Measurements from ENCODE around the gene SOBP. TPM values are rescaled to one million over a fixed set of nuclear protein-coding genes. Genes with fewer than 3 reads are reported as not detected.

SOBP gene
- total and polyA plus RNA-seq, 2 donors (not counting 1 experiment from before 2014, with no cell fraction given) = 0.82 to 1.5 TPM

- H3K9me3 ChIP-seq (ENCODE audit: control extremely low read depth in 1 of 3, control insufficient read depth in 2 of 3, insufficient read depth in 1 of 3, low read length in 2 of 3) = no peaks in the 10 kb centered on the region
- peaks cover 18% of the 10 kb centered on the region for H3K27me3 Mint-ChIP-seq
These were observed 53.2 kb downstream of the SOBP start for GRCh38 chr6:107543088-107543487.

GRCh38 chr6:107543567-107543966, 53.6 kb downstream of the SOBP start:
- intact Hi-C loops (cut with micrococcal nuclease) = no loop called here
- no peak overlapping the region for H3K9ac ChIP-seq (ENCODE audit: low read length)
- Mint-ChIP-seq H3K9me3 (ENCODE audit: insufficient read depth) (no peaks in the 10 kb centered on the region), H3K27me3 (peaks cover 18% of the 10 kb centered on the region), H3K4me3 (no peak overlapping the region), H3K4me1 (no peaks in the 10 kb centered on the region), H3K27ac (no peak overlapping the region)
- no peaks in the 10 kb centered on the region for H3K36me3 ChIP-seq (replicated peaks in 1 of 2; ENCODE audit: control extremely low read depth in 1 of 2, control insufficient read depth in 1 of 2, extremely low read depth in 1 of 2, insufficient read depth in 2 of 2, low read length in 1 of 2)
- peaks cover 0 to 19% (median 0%) of the 10 kb centered on the region in 4 experiments for H3K27me3 ChIP-seq (replicated peaks in 1 of 4; ENCODE audit: control extremely low read depth in 1 of 4, control insufficient read depth in 3 of 4, insufficient read depth in 4 of 4, low read length in 3 of 4)
- CTCF ChIA-PET = no interaction called here
- no peaks in the 10 kb centered on the region for H3K9me3 ChIP-seq (ENCODE audit: control extremely low read depth in 1 of 3, control insufficient read depth in 2 of 3, insufficient read depth in 1 of 3, low read length in 2 of 3)
- TF ChIP-seq CTCF (IDR thresholded peaks at IDR 0.05) = no peak
- no peak for TF ChIP-seq EZH2 (IDR thresholded peaks at IDR 0.05; ENCODE audit: borderline replicate concordance, insufficient read depth, low read depth, low read length, poor library complexity, severe bottlenecking)
- no peak overlapping the region for H2AFZ ChIP-seq (ENCODE audit: insufficient read depth, low read depth, low read length, poor library complexity, severe bottlenecking)
- H3K79me2 ChIP-seq (ENCODE audit: control insufficient read depth, insufficient read depth, low read length) = no peaks in the 10 kb centered on the region
- no peak overlapping the region for H3K27ac ChIP-seq (ENCODE audit: low read length in 2 of 2)
- ATAC-seq (ENCODE audit: low read depth) (no peak), DNase-seq (no peak)
- no peak overlapping the region for H3K4me2 ChIP-seq (replicated peaks; ENCODE audit: low read depth, low read length, poor library complexity, severe bottlenecking)
- POLR2A ChIA-PET = no interaction called here
- no peaks in the 10 kb centered on the region for H4K20me1 ChIP-seq (ENCODE audit: control insufficient read depth, insufficient read depth, low read length, poor library complexity, severe bottlenecking)
- H3K4me1 ChIP-seq (ENCODE audit: control insufficient read depth in 2 of 2, insufficient read depth in 2 of 2, low read length in 2 of 2) = no peaks in the 10 kb centered on the region
- H3K4me3 ChIP-seq (ENCODE audit: control extremely low read depth in 1 of 5, extremely low read depth in 1 of 5, insufficient read depth in 1 of 5, low read depth in 2 of 5, low read length in 4 of 5) = no peak overlapping the region
- WGBS (ENCODE audit: insufficient coverage) = no CpG with 5 or more reads among the region's 2 CpGs

More at GRCh38 chr6:107543088-107543487, 53.2 kb downstream of the SOBP start:
- Mint-ChIP-seq H3K4me1 (no peaks in the 10 kb centered on the region), H3K27ac (no peak overlapping the region), H3K4me3 (no peak overlapping the region), H3K9me3 (ENCODE audit: insufficient read depth) (no peaks in the 10 kb centered on the region)
- ChIA-PET POLR2A (no interaction called here), CTCF (no interaction called here)
- H3K4me2 ChIP-seq (replicated peaks; ENCODE audit: low read depth, low read length, poor library complexity, severe bottlenecking) = no peak overlapping the region
- intact Hi-C loops (cut with micrococcal nuclease) = no loop called here
- no peak for ATAC-seq (ENCODE audit: low read depth)
- H2AFZ ChIP-seq (ENCODE audit: insufficient read depth, low read depth, low read length, poor library complexity, severe bottlenecking) = no peak overlapping the region
- H4K20me1 ChIP-seq (ENCODE audit: control insufficient read depth, insufficient read depth, low read length, poor library complexity, severe bottlenecking) = no peaks in the 10 kb centered on the region
- H3K9ac ChIP-seq (ENCODE audit: low read length) = no peak overlapping the region
- H3K4me3 ChIP-seq (ENCODE audit: control extremely low read depth in 1 of 5, extremely low read depth in 1 of 5, insufficient read depth in 1 of 5, low read depth in 2 of 5, low read length in 4 of 5) = no peak overlapping the region
- peaks cover 0 to 19% (median 0%) of the 10 kb centered on the region in 4 experiments for H3K27me3 ChIP-seq (replicated peaks in 1 of 4; ENCODE audit: control extremely low read depth in 1 of 4, control insufficient read depth in 3 of 4, insufficient read depth in 4 of 4, low read length in 3 of 4)
- H3K36me3 ChIP-seq (replicated peaks in 1 of 2; ENCODE audit: control extremely low read depth in 1 of 2, control insufficient read depth in 1 of 2, extremely low read depth in 1 of 2, insufficient read depth in 2 of 2, low read length in 1 of 2) = no peaks in the 10 kb centered on the region
- TF ChIP-seq CTCF (IDR thresholded peaks at IDR 0.05) = no peak
- TF ChIP-seq EZH2 (IDR thresholded peaks at IDR 0.05; ENCODE audit: borderline replicate concordance, insufficient read depth, low read depth, low read length, poor library complexity, severe bottlenecking) = no peak
- H3K27ac ChIP-seq (ENCODE audit: low read length in 2 of 2) = no peak overlapping the region
- no peaks in the 10 kb centered on the region for H3K4me1 ChIP-seq (ENCODE audit: control insufficient read depth in 2 of 2, insufficient read depth in 2 of 2, low read length in 2 of 2)
- DNase-seq = no peak
- H3K79me2 ChIP-seq (ENCODE audit: control insufficient read depth, insufficient read depth, low read length) = no peaks in the 10 kb centered on the region
- WGBS (ENCODE audit: insufficient coverage) = 94% methylated on average over 2 of the region's 2 CpGs
